Measurements from ENCODE around the gene TMEM242.

GRCh38 chr6:157268396-157268795 lies 54.9 kb downstream of the TMEM242 start:
- no peak for TF ChIP-seq POLR2A (IDR thresholded peaks at IDR 0.05)
- TF ChIP-seq, protein P1, sequence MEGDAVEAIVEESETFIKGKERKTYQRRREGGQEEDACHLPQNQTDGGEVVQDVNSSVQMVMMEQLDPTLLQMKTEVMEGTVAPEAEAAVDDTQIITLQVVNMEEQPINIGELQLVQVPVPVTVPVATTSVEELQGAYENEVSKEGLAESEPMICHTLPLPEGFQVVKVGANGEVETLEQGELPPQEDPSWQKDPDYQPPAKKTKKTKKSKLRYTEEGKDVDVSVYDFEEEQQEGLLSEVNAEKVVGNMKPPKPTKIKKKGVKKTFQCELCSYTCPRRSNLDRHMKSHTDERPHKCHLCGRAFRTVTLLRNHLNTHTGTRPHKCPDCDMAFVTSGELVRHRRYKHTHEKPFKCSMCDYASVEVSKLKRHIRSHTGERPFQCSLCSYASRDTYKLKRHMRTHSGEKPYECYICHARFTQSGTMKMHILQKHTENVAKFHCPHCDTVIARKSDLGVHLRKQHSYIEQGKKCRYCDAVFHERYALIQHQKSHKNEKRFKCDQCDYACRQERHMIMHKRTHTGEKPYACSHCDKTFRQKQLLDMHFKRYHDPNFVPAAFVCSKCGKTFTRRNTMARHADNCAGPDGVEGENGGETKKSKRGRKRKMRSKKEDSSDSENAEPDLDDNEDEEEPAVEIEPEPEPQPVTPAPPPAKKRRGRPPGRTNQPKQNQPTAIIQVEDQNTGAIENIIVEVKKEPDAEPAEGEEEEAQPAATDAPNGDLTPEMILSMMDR (IDR thresholded peaks at IDR 0.05): no peak
- TF ChIP-seq EP300 (IDR thresholded peaks at IDR 0.05): no peak

Measured in ovary (tissue), 3 donors.